Adrenal gland (tissue), 5 donors: ENCODE measurements around the gene RUNX1.
"Not testable (repeated sequence)": the region's sequence is repeated elsewhere in the genome, so short reads cannot be mapped to it uniquely, and the experiment has no call there.

ENCODE experiments used
- POLR2A ChIP-seq, 2 donors: fragments of 450-650 bp; IDR thresholded peaks; one replicate each; pipeline ENCODE4 v1.6.1; 2017; ENCODE audit warnings: antibody characterized with exemption in 2 of 2, mild to moderate bottlenecking in 2 of 2, moderate library complexity in 1 of 2
- TF ChIP-seq, protein P1 (sequence below), 6 experiments: fragments of 450-650 bp in 4 of 6; fragments of 200-600 bp in 2 of 6; sonication (generic) in 1 of 6; IDR thresholded peaks; 1 replicate in 5 of 6; 2 replicates in 1 of 6; pipeline versions ENCODE4 v1.5.1 to v1.8.0; 2016 to 2021; ENCODE audit warnings: antibody characterized with exemption in 6 of 6, mild to moderate bottlenecking in 2 of 6, moderate library complexity in 1 of 6
- donor health status: DM: no; HTN: no; CAD: no.

DNA sequence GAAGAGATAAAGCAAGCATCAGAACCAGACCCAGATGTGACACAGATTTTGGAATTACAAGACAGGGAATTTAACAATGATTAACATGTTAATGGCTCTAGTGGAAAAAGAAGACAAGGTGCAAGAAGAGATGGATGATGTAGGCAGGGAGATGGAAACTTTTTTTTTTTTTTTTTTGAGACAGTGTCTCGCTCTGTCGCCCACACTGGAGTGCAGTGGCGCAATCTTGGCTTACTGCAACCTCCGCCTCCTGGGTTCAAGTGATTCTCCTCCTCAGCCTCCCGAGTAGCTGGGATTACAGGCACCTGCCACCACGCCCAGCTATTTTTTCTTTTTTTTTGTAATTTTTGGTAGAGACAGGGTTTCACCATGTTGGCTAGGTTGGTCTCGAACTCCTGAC lies 244.5 kb downstream of the RUNX1 start:
- TF ChIP-seq, protein P1, sequence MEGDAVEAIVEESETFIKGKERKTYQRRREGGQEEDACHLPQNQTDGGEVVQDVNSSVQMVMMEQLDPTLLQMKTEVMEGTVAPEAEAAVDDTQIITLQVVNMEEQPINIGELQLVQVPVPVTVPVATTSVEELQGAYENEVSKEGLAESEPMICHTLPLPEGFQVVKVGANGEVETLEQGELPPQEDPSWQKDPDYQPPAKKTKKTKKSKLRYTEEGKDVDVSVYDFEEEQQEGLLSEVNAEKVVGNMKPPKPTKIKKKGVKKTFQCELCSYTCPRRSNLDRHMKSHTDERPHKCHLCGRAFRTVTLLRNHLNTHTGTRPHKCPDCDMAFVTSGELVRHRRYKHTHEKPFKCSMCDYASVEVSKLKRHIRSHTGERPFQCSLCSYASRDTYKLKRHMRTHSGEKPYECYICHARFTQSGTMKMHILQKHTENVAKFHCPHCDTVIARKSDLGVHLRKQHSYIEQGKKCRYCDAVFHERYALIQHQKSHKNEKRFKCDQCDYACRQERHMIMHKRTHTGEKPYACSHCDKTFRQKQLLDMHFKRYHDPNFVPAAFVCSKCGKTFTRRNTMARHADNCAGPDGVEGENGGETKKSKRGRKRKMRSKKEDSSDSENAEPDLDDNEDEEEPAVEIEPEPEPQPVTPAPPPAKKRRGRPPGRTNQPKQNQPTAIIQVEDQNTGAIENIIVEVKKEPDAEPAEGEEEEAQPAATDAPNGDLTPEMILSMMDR (IDR thresholded peaks at IDR 0.05): not testable (repeated sequence)
- TF ChIP-seq POLR2A (IDR thresholded peaks at IDR 0.05): not testable (repeated sequence)
